Measurements from ENCODE around the gene HEATR1. TPM values are rescaled to one million over a fixed set of nuclear protein-coding genes. Genes with fewer than 3 reads are reported as not detected.

HEATR1 gene
- total RNA-seq, 1 experiment from 2014 or later, result 66.5 TPM

DNA sequence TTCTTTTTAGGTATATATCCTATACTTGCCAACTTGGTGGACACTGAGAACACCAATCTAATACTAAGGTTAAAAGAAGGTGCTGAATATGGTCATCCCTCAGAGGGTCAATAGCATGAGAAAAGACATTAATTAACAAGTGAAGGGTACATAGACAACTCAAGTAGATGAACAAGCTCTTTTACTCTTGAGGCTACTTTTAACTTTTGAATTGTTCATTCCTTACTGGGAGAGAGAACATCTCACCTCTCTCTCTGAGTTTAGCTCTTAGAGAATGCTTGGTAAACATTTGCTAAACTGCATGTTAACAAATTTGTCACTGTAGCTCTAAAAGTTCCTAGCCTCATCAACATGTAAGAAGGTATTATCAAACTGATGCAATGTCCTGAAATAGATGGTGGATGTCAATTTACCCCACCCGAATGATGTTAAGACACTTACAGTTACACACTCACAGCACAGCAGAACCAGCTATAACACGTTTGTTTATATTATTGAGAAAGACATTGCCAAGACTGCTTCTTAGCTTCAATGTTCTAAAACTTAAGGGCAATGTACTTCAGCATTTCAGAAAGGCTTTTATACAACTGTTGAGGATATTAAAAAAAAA, 35.9 kb downstream of the HEATR1 start:
- Histone ChIP-seq H3K27ac (ENCODE audit: low read length) (no peak overlapping the region; the same call in 1 of the 2 replicates), H3K4me1 (ENCODE audit: control insufficient read depth, insufficient read depth, low read length) (no peaks in the 10 kb centered on the region), H3K27me3 (ENCODE audit: control insufficient read depth, insufficient read depth, low read length) (no peaks in the 10 kb centered on the region), H3K36me3 (ENCODE audit: control insufficient read depth, insufficient read depth, low read length) (peaks cover 69% of the 10 kb centered on the region), H3K9me3 (ENCODE audit: control insufficient read depth, insufficient read depth, low read depth, low read length) (no peaks in the 10 kb centered on the region), H3K4me3 (ENCODE audit: low read depth in 2 of 2, low read length in 2 of 2) (no peak overlapping the region)
- POLR2A ChIA-PET, result no interaction called here
- in situ Hi-C loops (cut with HindIII; ENCODE audit: low pct_unique_long_range_greater_than_20kb, low sequenced_read_pairs), result no loop called here
- TF ChIP-seq SIN3A (IDR thresholded peaks at IDR 0.05; ENCODE audit: borderline replicate concordance, insufficient read depth, low read depth, low read length) (no peak), REST (IDR thresholded peaks at IDR 0.05; ENCODE audit: insufficient read depth in 1 of 2, low read depth in 2 of 2, low read length in 1 of 2) (no peak), POLR2AphosphoS5 (IDR thresholded peaks at IDR 0.05; ENCODE audit: low read depth, low read length) (no peak), CTCF (IDR thresholded peaks at IDR 0.05) (no peak), TCF7L2 (IDR thresholded peaks at IDR 0.05; ENCODE audit: low read depth, low read length) (no peak)
- intact Hi-C loops (cut with micrococcal nuclease; ENCODE audit: unreplicated experiment), result no loop called here
- ATAC-seq, result no peak
- DNase-seq (ENCODE audit: low read depth, low spot score), result no peak
- CTCF ChIA-PET, result interaction anchor here (0.6 kb wide), 1 partner anchor 114 kb away, joined by 4 read pairs; no protein-coding TSS in a partner anchor
- no TSS peak for BruUV-seq (replicated peaks)

DNA sequence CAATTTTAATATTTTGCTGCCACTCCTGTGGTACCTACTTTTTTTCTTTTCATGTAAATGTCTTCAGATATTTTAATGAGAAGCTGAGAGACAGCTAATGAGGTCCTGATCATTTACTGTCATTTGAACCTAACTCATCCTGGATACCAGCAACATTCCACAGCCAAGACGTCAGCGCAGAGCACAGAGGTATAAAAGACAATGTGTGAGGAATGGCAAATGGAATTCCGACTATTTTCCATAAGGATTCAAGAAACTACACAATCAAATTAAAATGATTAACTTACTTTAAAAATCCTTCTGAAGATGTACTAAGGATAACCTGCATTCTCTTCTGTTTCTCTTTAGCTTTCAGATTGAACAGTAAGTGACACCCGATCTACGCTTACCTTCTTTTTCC, 38.8 kb downstream of the HEATR1 start:
- POLR2A ChIA-PET, result no interaction called here
- Histone ChIP-seq H3K4me1 (ENCODE audit: control insufficient read depth, insufficient read depth, low read length) (no peaks in the 10 kb centered on the region), H3K27me3 (ENCODE audit: control insufficient read depth, insufficient read depth, low read length) (no peaks in the 10 kb centered on the region), H3K36me3 (ENCODE audit: control insufficient read depth, insufficient read depth, low read length) (peaks cover 56% of the 10 kb centered on the region), H3K27ac (ENCODE audit: low read length) (no peak overlapping the region), H3K4me3 (ENCODE audit: low read depth in 2 of 2, low read length in 2 of 2) (no peak overlapping the region), H3K9me3 (ENCODE audit: control insufficient read depth, insufficient read depth, low read depth, low read length) (no peaks in the 10 kb centered on the region)
- intact Hi-C loops (cut with micrococcal nuclease; ENCODE audit: unreplicated experiment) (no loop called here), in situ Hi-C loops (cut with HindIII; ENCODE audit: low pct_unique_long_range_greater_than_20kb, low sequenced_read_pairs) (no loop called here)
- TF ChIP-seq REST (IDR thresholded peaks at IDR 0.05; ENCODE audit: insufficient read depth in 1 of 2, low read depth in 2 of 2, low read length in 1 of 2), result no peak
- no peak for TF ChIP-seq CTCF (IDR thresholded peaks at IDR 0.05)
- no peak for TF ChIP-seq POLR2AphosphoS5 (IDR thresholded peaks at IDR 0.05; ENCODE audit: low read depth, low read length)
- TF ChIP-seq SIN3A (IDR thresholded peaks at IDR 0.05; ENCODE audit: borderline replicate concordance, insufficient read depth, low read depth, low read length), result no peak
- no peak for TF ChIP-seq TCF7L2 (IDR thresholded peaks at IDR 0.05; ENCODE audit: low read depth, low read length)
- no peak for DNase-seq (ENCODE audit: low read depth, low spot score)
- no TSS peak for BruUV-seq (replicated peaks)
- CTCF ChIA-PET, result no interaction called here
- no peak for ATAC-seq
